Thyroid gland (tissue), 4 donors: ENCODE measurements around the gene CCDC88B. TPM values are rescaled to one million over a fixed set of nuclear protein-coding genes. Genes with fewer than 3 reads are reported as not detected.

Experiments used
- DNase-seq, 2 donors: peaks; one replicate each; pipeline ENCODE4 v3.0.0-alpha.2; 2019
- H3K27ac ChIP-seq, 3 donors: fragments of 200-600 bp; sonication (generic); 1 replicate in 2 of 3; 2 replicates in 1 of 3; pipeline ENCODE4 v1.5.1; 2016 to 2019; ENCODE audit warnings: mild to moderate bottlenecking in 1 of 3, moderate library complexity in 1 of 3
- H3K27me3 ChIP-seq: fragments of 200-600 bp; sonication (generic); one replicate; pipeline ENCODE4 v1.5.1; 2019
- H3K36me3 ChIP-seq, 2 donors: fragments of 200-600 bp; sonication (generic); one replicate each; pipeline ENCODE4 v1.5.1; 2016 to 2019
- H3K4me1 ChIP-seq, 2 donors: fragments of 200-600 bp; sonication (generic); one replicate each; pipeline ENCODE4 v1.5.1; 2017 to 2019
- H3K4me3 ChIP-seq, 3 donors: fragments of 200-600 bp; sonication (generic); replicated peaks in 1 of 3; 1 replicate in 2 of 3; 2 replicates in 1 of 3; pipeline ENCODE4 v1.5.1; 2016; ENCODE audit warnings: mild to moderate bottlenecking in 1 of 3
- H3K9me3 ChIP-seq: fragments of 200-600 bp; sonication (generic); one replicate; pipeline ENCODE4 v1.5.1; 2017
- CTCF ChIP-seq, 6 experiments: fragments of 200-600 bp in 3 of 6; fragments of 450-650 bp in 3 of 6; sonication (generic) in 3 of 6; IDR thresholded peaks; one replicate each; pipeline ENCODE4 v1.5.1; 2016 to 2019; ENCODE audit warnings: antibody characterized with exemption in 6 of 6, mild to moderate bottlenecking in 2 of 6, inconsistent platforms in 1 of 6, moderate library complexity in 1 of 6
- POLR2A ChIP-seq, 2 donors: fragments of 450-650 bp; IDR thresholded peaks; one replicate each; pipeline ENCODE4 v1.6.1; 2017; ENCODE audit warnings: antibody characterized with exemption in 2 of 2, mild to moderate bottlenecking in 2 of 2, moderate library complexity in 1 of 2
- WGBS, 2 donors: methylation state at CpG; one replicate each; pipeline ENCODE4 v1.1.5; 2017; 5-methylcytosine and 5-hydroxymethylcytosine counted together
- intact Hi-C: fragments of 100-400 bp; cut with DNase I; formaldehyde crosslinking; loops from one replicate; pipeline ENCODE4 v1.15.1; 2023
- microRNA counts, 2 donors: library from miRNA; unstranded; fragments of <30 nt; microRNA quantifications; one replicate each; lab custom pipeline; 2016 to 2017
- microRNA-seq: library from miRNA; unstranded; fragments of <30 nt; microRNA quantifications from one replicate; pipeline ENCODE4, GENCODE V29; 2016
- small RNA-seq: library from RNA; depleted of rRNA; stranded (forward); fragments of <200 nt; gene quantifications from one replicate; pipeline ENCODE3, GENCODE V24; 2016
- total RNA-seq, 4 donors: library from RNA; depleted of rRNA; stranded (reverse); fragments of >200 nt; gene quantifications; one replicate each; pipeline ENCODE4 v1.2.3, GENCODE V29; 2016

CCDC88B gene
- total RNA-seq, 4 donors from 2014 or later, result 2.8 to 7.0 (median 3.6) TPM

- Histone ChIP-seq H3K4me3 (no peak overlapping the region), H3K27ac (no peak overlapping the region), H3K4me1 (no peaks in the 10 kb centered on the region), H3K9me3 (no peaks in the 10 kb centered on the region), H3K27me3 (no peaks in the 10 kb centered on the region), H3K36me3 (no peaks in the 10 kb centered on the region)
- no peak for DNase-seq
- TF ChIP-seq POLR2A (IDR thresholded peaks at IDR 0.05), result no peak
- no peak for TF ChIP-seq CTCF (IDR thresholded peaks at IDR 0.05)
- WGBS, 2 donors, result 47 to 50% methylated on average over 10 of the region's 10 CpGs
- intact Hi-C loops, result no loop called here
These were observed 66.4 kb downstream of the CCDC88B start for GRCh38 chr11:64406221-64406946.

MicroRNAs encoded within 50 kb of the gene (microRNA counts, 767-probe panel; counts per million panel counts)
- 0 counts per million in 2 donors for microRNA hsa-miR-1237 (lab: Ali Mortazavi, UCI)

Small RNA genes within 50 kb of the gene (microRNA-seq; reads per million reads assigned to microRNA genes)
- gene MIR1237 (not detected), gene MIR7155 (not detected)

Small RNA genes within 50 kb of the gene (small RNA-seq; reads per million reads assigned to genes)
- gene MIR1237 (not detected), gene MIR7155 (not detected), gene RF00019 (not detected)

Other genes starting within 250 kb of the CCDC88B start
- 10 to 100 TPM; 62.5 to 89.5 (median 70.0) TPM for gene MACROD1, start 174.1 kb upstream of the CCDC88B start, total RNA-seq
- gene STIP1, start 154.0 kb upstream of the CCDC88B start, total RNA-seq, result 100 to 1,000 TPM in 2 of 4 donors, 10 to 100 TPM in 2; 80.8 to 116 (median 106) TPM
- 10 to 100 TPM in 2 of 4 donors, 1 to 10 TPM in 2; 7.6 to 13.9 (median 10.8) TPM for gene FERMT3, start 133.5 kb upstream of the CCDC88B start, total RNA-seq
- gene TRPT1, start 114.0 kb upstream of the CCDC88B start, total RNA-seq, result 10 to 100 TPM; 50.5 to 90.8 (median 65.9) TPM
- 100 to 1,000 TPM in 2 of 4 donors, 10 to 100 TPM in 2; 65.6 to 109 (median 94.4) TPM for gene NUDT22, start 113.9 kb upstream of the CCDC88B start, total RNA-seq
- 10 to 100 TPM; 10.9 to 48.6 (median 21.9) TPM for gene DNAJC4, start 109.7 kb upstream of the CCDC88B start, total RNA-seq
- gene VEGFB, start 105.6 kb upstream of the CCDC88B start, total RNA-seq, result 100 to 1,000 TPM in 1 of 4 donors, 10 to 100 TPM in 3; 52.9 to 101 (median 75.7) TPM
- 100 to 1,000 TPM; 107 to 271 (median 196) TPM for gene FKBP2, start 99.1 kb upstream of the CCDC88B start, total RNA-seq
- gene PPP1R14B, start 93.3 kb upstream of the CCDC88B start, total RNA-seq, result 100 to 1,000 TPM in 1 of 4 donors, 10 to 100 TPM in 3; 34.2 to 103 (median 83.8) TPM
- gene PLCB3, start 88.7 kb upstream of the CCDC88B start, total RNA-seq, result 10 to 100 TPM; 18.8 to 39.2 (median 23.5) TPM
- 100 to 1,000 TPM in 3 of 4 donors, 10 to 100 TPM in 1; 79.0 to 239 (median 148) TPM for gene BAD, start 55.5 kb upstream of the CCDC88B start, total RNA-seq
- gene GPR137, start 54.4 kb upstream of the CCDC88B start, total RNA-seq, result 10 to 100 TPM; 14.9 to 46.9 (median 33.8) TPM
- not detected for gene KCNK4, start 48.9 kb upstream of the CCDC88B start, total RNA-seq
- 1 to 10 TPM in 2 of 4 donors, not detected in 2; 1.0 to 3.1 TPM for gene CATSPERZ, start 39.8 kb upstream of the CCDC88B start, total RNA-seq
- gene ESRRA, start 34.7 kb upstream of the CCDC88B start, total RNA-seq, result 10 to 100 TPM; 42.8 to 71.6 (median 58.3) TPM
- gene TRMT112, start 22.6 kb upstream of the CCDC88B start, total RNA-seq, result 100 to 1,000 TPM; 228 to 435 (median 237) TPM
- gene PRDX5, start 22.1 kb upstream of the CCDC88B start, total RNA-seq, result 100 to 1,000 TPM; 384 to 962 (median 653) TPM
- 10 to 100 TPM; 19.2 to 44.9 (median 21.8) TPM for gene RPS6KA4, start 19.0 kb downstream of the CCDC88B start, total RNA-seq
- gene SLC22A11, start 215.7 kb downstream of the CCDC88B start, total RNA-seq, result not detected